Pons (tissue), 1 donor: Measurements from ENCODE around the gene EDC4.
A peak's percentile ranks its signal among the peaks of the same experiment; 100 is the strongest.
"Not testable (repeated sequence)": the region's sequence is repeated elsewhere in the genome, so short reads cannot be mapped to it uniquely, and the experiment has no call there.

Source experiments
- DNase-seq: peaks from one replicate; pipeline ENCODE4 v3.0.0-alpha.2; 2016; ENCODE audit warnings: low spot score

EDC4 gene

GRCh38 chr16:67872631-67873434 is at the start of gene EDC4:
EDC4 (plus strand) TSS chr16:67873052; CDS start chr16:67873262, 210 bp downstream.
- no peak for DNase-seq

GRCh38 chr16:67825119-67825518 is 47.7 kb upstream of the EDC4 start:
- DNase-seq, result no peak

- no peak for DNase-seq
Observed at GRCh38 chr16:67825906-67826305, 46.9 kb upstream of the EDC4 start.

- DNase-seq, result no peak
Observed at GRCh38 chr16:67828651-67829050, 44.2 kb upstream of the EDC4 start.

- no peak for DNase-seq
Observed at GRCh38 chr16:67833030-67833414, 39.8 kb upstream of the EDC4 start.

GRCh38 chr16:67833415-67834241 is 39.2 kb upstream of the EDC4 start:
- peak; percentile 88 for DNase-seq

- no peak for DNase-seq
Observed at GRCh38 chr16:67834242-67834614, 38.6 kb upstream of the EDC4 start.

GRCh38 chr16:67837190-67837589 is 35.7 kb upstream of the EDC4 start:
- not testable (repeated sequence) for DNase-seq

- DNase-seq, result no peak
Observed at GRCh38 chr16:67837811-67838210, 35.0 kb upstream of the EDC4 start.

- no peak for DNase-seq
Observed at GRCh38 chr16:67841198-67841815, 31.5 kb upstream of the EDC4 start.

GRCh38 chr16:67841816-67842508 is 30.9 kb upstream of the EDC4 start, which contains the start of gene THAP11:
THAP11 (plus strand) TSS chr16:67842320; CDS start chr16:67842555, 235 bp downstream.
- DNase-seq, result peak; percentile 96

- peak; percentile 29 for DNase-seq
Observed at GRCh38 chr16:67842509-67843342, 30.1 kb upstream of the EDC4 start.

GRCh38 chr16:67843343-67843765 is 29.5 kb upstream of the EDC4 start:
- DNase-seq, result no peak

GRCh38 chr16:67844497-67844896 is 28.4 kb upstream of the EDC4 start:
- no peak for DNase-seq

- DNase-seq, result peak; percentile 9
Observed at GRCh38 chr16:67845291-67846062, 27.4 kb upstream of the EDC4 start.

- DNase-seq, result peak; percentile 28
Observed at GRCh38 chr16:67846063-67846319, 26.9 kb upstream of the EDC4 start.

- DNase-seq, result peak; percentile 93
Observed at GRCh38 chr16:67846320-67847063, 26.4 kb upstream of the EDC4 start, which contains the start of gene NUTF2. NUTF2 (plus strand) TSS chr16:67846933; CDS start chr16:67865131, 18,198 bp downstream.

GRCh38 chr16:67847064-67847861 is 25.6 kb upstream of the EDC4 start, which contains the start of gene CENPT:
CENPT (minus strand) TSS chr16:67847693; CDS start chr16:67833859, 13,834 bp downstream.
- DNase-seq, result peak; percentile 56

- DNase-seq, result no peak
Observed at GRCh38 chr16:67848118-67848517, 24.7 kb upstream of the EDC4 start.
